Small intestine (tissue), 7 donors: ENCODE data around the gene SNRPA1. TPM values are rescaled to one million over a fixed set of nuclear protein-coding genes. Genes with fewer than 3 reads are reported as not detected.

Source experiments
- DNase-seq, 2 donors: peaks; one replicate each; pipeline versions ENCODE4 v3.0.0 to v3.0.0-alpha.2; 2013
- FAIRE-seq: peaks from 2 replicates; lab custom pipeline; 2012; peaks lifted over from hg19 to GRCh38; lab: Jason Lieb, UNC
- H3K27ac ChIP-seq, 3 donors: one replicate each; pipeline ENCODE4 v1.5.1; 2013; ENCODE audit warnings: low read length in 2 of 3, mild to moderate bottlenecking in 2 of 3, control low read depth in 1 of 3, inconsistent platforms in 1 of 3, low read depth in 1 of 3, moderate library complexity in 1 of 3
- H3K27me3 ChIP-seq, 3 donors: one replicate each; pipeline ENCODE4 v1.6.1; 2013; ENCODE audit warnings: low read length in 3 of 3, inconsistent platforms in 1 of 3; ENCODE audit not compliant: control insufficient read depth in 3 of 3, insufficient read depth in 3 of 3
- H3K36me3 ChIP-seq, 3 donors: one replicate each; pipeline ENCODE4 v1.6.1; 2013; ENCODE audit warnings: low read length in 3 of 3, inconsistent platforms in 1 of 3, low read depth in 1 of 3, mild to moderate bottlenecking in 1 of 3, moderate library complexity in 1 of 3; ENCODE audit not compliant: control insufficient read depth in 3 of 3, insufficient read depth in 2 of 3
- H3K4me1 ChIP-seq, 3 donors: one replicate each; pipeline ENCODE4 v1.6.1; 2013; ENCODE audit warnings: low read length in 2 of 3, inconsistent platforms in 1 of 3, low read depth in 1 of 3, mild to moderate bottlenecking in 1 of 3, moderate library complexity in 1 of 3; ENCODE audit not compliant: control insufficient read depth in 3 of 3, insufficient read depth in 2 of 3
- H3K4me3 ChIP-seq, 3 donors: one replicate each; pipeline ENCODE4 v1.5.1; 2013; ENCODE audit warnings: low read length in 3 of 3, control low read depth in 1 of 3, inconsistent platforms in 1 of 3, low read depth in 1 of 3, mild to moderate bottlenecking in 1 of 3, moderate library complexity in 1 of 3
- H3K9me3 ChIP-seq, 2 donors: one replicate each; pipeline ENCODE4 v1.6.1; 2013; ENCODE audit warnings: low read depth in 1 of 2, low read length in 1 of 2; ENCODE audit not compliant: control insufficient read depth in 2 of 2, insufficient read depth in 1 of 2
- WGBS, 3 donors: extraction: QIAGEN DNeasy Blood & Tissue Kit; methylation state at CpG; one replicate each; pipeline ENCODE4 v1.1.7; 2013; 5-methylcytosine and 5-hydroxymethylcytosine counted together
- polyA plus RNA-seq, 4 donors: library from polyadenylated mRNA; stranded (reverse) in 3 of 4; unstranded in 1 of 4; fragments of 200-250 nt in 3 of 4; fragments of 120-200 nt in 1 of 4; gene quantifications; one replicate each; pipeline versions ENCODE4 v1.2.1 to v1.2.3, GENCODE V29; 2013
- donor health status: healthy with polysubstance abuse.
- donor health status: control.
- donor health status: control.
- donor health status: Bipolar disorder and iron deficiency.
- donor health status: healthy.

SNRPA1 gene
- polyA plus RNA-seq, 4 donors: 62.3 to 82.7 (median 73.2) TPM

GRCh38 chr15:101255051-101255395 is 40.0 kb downstream of the SNRPA1 start:
- H3K36me3 ChIP-seq: no peaks in the 10 kb centered on the region
- 61 to 71% (median 65%) methylated on average over 5 of the region's 5 CpGs for WGBS, 3 donors
- no peak for DNase-seq
- no peak overlapping the region for H3K4me3 ChIP-seq
- FAIRE-seq: no peak
- H3K9me3 ChIP-seq: no peaks in the 10 kb centered on the region
- H3K27ac ChIP-seq: no peak overlapping the region
- H3K4me1 ChIP-seq: peaks cover 3 to 17% (median 10%) of the 10 kb centered on the region in 3 donors
- no peaks in the 10 kb centered on the region for H3K27me3 ChIP-seq

- DNase-seq (no peak), FAIRE-seq (no peak)
- Histone ChIP-seq H3K27ac (no peak overlapping the region), H3K4me1 (peaks cover 3 to 22% (median 14%) of the 10 kb centered on the region in 3 donors), H3K4me3 (no peak overlapping the region), H3K9me3 (no peaks in the 10 kb centered on the region), H3K27me3 (no peaks in the 10 kb centered on the region), H3K36me3 (no peaks in the 10 kb centered on the region)
- WGBS, 3 donors: 88 to 90% (median 89%) methylated on average over 11 of the region's 11 CpGs
Observed at GRCh38 chr15:101254157-101255050, 40.6 kb downstream of the SNRPA1 start.

GRCh38 chr15:101252836-101253235 is 42.2 kb downstream of the SNRPA1 start:
- WGBS, 3 donors: 27 to 42% (median 38%) methylated on average over 3 of the region's 3 CpGs
- peak overlapping the region in 2 of 3 donors; percentile 57 to 94 for H3K4me3 ChIP-seq

GRCh38 chr15:101251830-101252820 is 42.9 kb downstream of the SNRPA1 start, which contains the start of gene CHSY1:
Gene CHSY1, minus strand, starts transcription at chr15:101252048. Its CDS starts 592 bp downstream, at chr15:101251456.
- Histone ChIP-seq H3K27ac (peak within 1 kb of the TSS; percentile 64 to 96 (median 86)), H3K9me3 (no peaks in the 10 kb centered on the region), H3K4me3 (peak within 1 kb of the TSS; percentile 66 to 94 (median 85)), H3K36me3 (peaks cover 0 to 4% (median 3%) of the 10 kb centered on the region in 3 donors), H3K4me1 (peaks cover 0 to 22% (median 20%) of the 10 kb centered on the region in 3 donors), H3K27me3 (no peaks in the 10 kb centered on the region)
- DNase-seq (peak; percentile 88 to 97), FAIRE-seq (no peak)
- WGBS, 3 donors: 1% methylated on average over 68 to 108 of the region's 108 CpGs

More at GRCh38 chr15:101252836-101253235, 42.2 kb downstream of the SNRPA1 start:
- no peaks in the 10 kb centered on the region for H3K27me3 ChIP-seq
- H3K4me1 ChIP-seq: peaks cover 0 to 22% (median 14%) of the 10 kb centered on the region in 3 donors
- DNase-seq: no peak
- H3K27ac ChIP-seq: peak overlapping the region in 2 of 3 donors; percentile 64 to 84
- H3K36me3 ChIP-seq: no peaks in the 10 kb centered on the region
- no peaks in the 10 kb centered on the region for H3K9me3 ChIP-seq
- FAIRE-seq: no peak

GRCh38 chr15:101250873-101251829 is 43.9 kb downstream of the SNRPA1 start:
- H3K9me3 ChIP-seq: no peaks in the 10 kb centered on the region
- no peaks in the 10 kb centered on the region for H3K27me3 ChIP-seq
- peak overlapping the region; percentile 66 to 94 (median 85) for H3K4me3 ChIP-seq
- peaks cover 0 to 4% (median 3%) of the 10 kb centered on the region in 3 donors for H3K36me3 ChIP-seq
- WGBS, 3 donors: 0 to 1% (median 1%) methylated on average over 55 to 150 of the region's 150 CpGs
- FAIRE-seq: no peak
- DNase-seq: peak in 1 of 2 donors; percentile 68
- peak overlapping the region; percentile 61 to 96 (median 86) for H3K27ac ChIP-seq
- H3K4me1 ChIP-seq: peaks cover 0 to 20% (median 15%) of the 10 kb centered on the region in 3 donors

- no peaks in the 10 kb centered on the region for H3K9me3 ChIP-seq
- H3K36me3 ChIP-seq: peaks cover 0 to 4% (median 3%) of the 10 kb centered on the region in 3 donors
- H3K27ac ChIP-seq: peak overlapping the region in 2 of 3 donors; percentile 34 to 84
- peak overlapping the region in 2 of 3 donors; percentile 66 to 94 for H3K4me3 ChIP-seq
- H3K27me3 ChIP-seq: no peaks in the 10 kb centered on the region
- no peak for FAIRE-seq
- peak in 1 of 2 donors; percentile 29 for DNase-seq
- peaks cover 0 to 22% (median 10%) of the 10 kb centered on the region in 3 donors for H3K4me1 ChIP-seq
- 2 to 13% (median 6%) methylated on average over 6 of the region's 6 CpGs for WGBS, 3 donors
Observed at GRCh38 chr15:101250341-101250831, 44.7 kb downstream of the SNRPA1 start.

- H3K36me3 ChIP-seq: peaks cover 0 to 6% (median 4%) of the 10 kb centered on the region in 3 donors
- H3K4me1 ChIP-seq: peaks cover 0 to 28% (median 10%) of the 10 kb centered on the region in 3 donors
- WGBS, 3 donors: 66 to 82% (median 79%) methylated on average over 3 of the region's 3 CpGs
- H3K4me3 ChIP-seq: no peak overlapping the region
- H3K27ac ChIP-seq: peak overlapping the region in 1 of 3 donors; percentile 53
- no peaks in the 10 kb centered on the region for H3K27me3 ChIP-seq
- DNase-seq: no peak
- H3K9me3 ChIP-seq: no peaks in the 10 kb centered on the region
- no peak for FAIRE-seq
Observed at GRCh38 chr15:101248274-101248673, 46.8 kb downstream of the SNRPA1 start.
